Caco-2 (cell line): Measurements from ENCODE around the gene MORN3. TPM values are rescaled to one million over a fixed set of nuclear protein-coding genes. Genes with fewer than 3 reads are reported as not detected.
A peak's percentile ranks its signal among the peaks of the same experiment; 100 is the strongest.

Source experiments
- BruUV-seq: library from RNA; stranded (reverse); fragments of 400-500 nt; replicated peaks from 2 replicates; lab custom pipeline; 2021; lab: Mats Ljungman, UMichigan
- CTCF ChIA-PET: fragments of 300-600 bp; sonication (Branson Sonifier 250); formaldehyde crosslinking; loops from one replicate; lab custom pipeline; 2022; ENCODE audit warnings: antibody characterized with exemption; lab: Charles Lee
- POLR2A ChIA-PET: fragments of 300-600 bp; sonication (Branson Sonifier 250); formaldehyde crosslinking; loops from one replicate; lab custom pipeline; 2022; ENCODE audit warnings: antibody characterized with exemption; lab: Charles Lee
- DNase-seq, 2 experiments: peaks; one replicate each; pipeline versions ENCODE4 v3.0.0 to v3.0.0-alpha.2; 2020 to 2022
- H3K27me3 ChIP-seq: replicated peaks from 2 replicates; pipeline ENCODE4 v1.6.0; 2011; ENCODE audit warnings: low read length; ENCODE audit not compliant: control insufficient read depth, insufficient read depth
- H3K36me3 ChIP-seq: 2 replicates; pipeline ENCODE4 v1.5.1; 2011; ENCODE audit warnings: low read length; ENCODE audit not compliant: control insufficient read depth, insufficient read depth
- H3K4me1 ChIP-seq: fragments of 250-450 bp; sonication (Bioruptor Pico); 2 replicates; pipeline ENCODE4 v1.5.1; 2020; ENCODE audit warnings: mild to moderate bottlenecking
- H3K4me3 ChIP-seq: 2 replicates; pipeline ENCODE4 v1.5.1; 2011; ENCODE audit warnings: low read depth, mild to moderate bottlenecking, control low read depth, low read length
- H3K9me3 ChIP-seq: fragments of 250-450 bp; sonication (Bioruptor Pico); 2 replicates; pipeline ENCODE4 v1.5.1; 2020; ENCODE audit warnings: mild to moderate bottlenecking, moderate library complexity
- H3K27ac Mint-ChIP-seq: one replicate; pipeline ENCODE4 v1.8.0; 2022; ENCODE audit warnings: mixed read lengths; ENCODE audit not compliant: unreplicated experiment
- H3K27me3 Mint-ChIP-seq: one replicate; pipeline ENCODE4 v1.8.0; 2022; ENCODE audit warnings: mixed read lengths; ENCODE audit not compliant: insufficient read depth, unreplicated experiment
- H3K36me3 Mint-ChIP-seq: one replicate; pipeline ENCODE4 v1.8.0; 2022; ENCODE audit warnings: mild to moderate bottlenecking, mixed read lengths; ENCODE audit not compliant: insufficient read depth, unreplicated experiment
- H3K4me1 Mint-ChIP-seq: one replicate; pipeline ENCODE4 v1.8.0; 2022; ENCODE audit warnings: low read depth, mixed read lengths; ENCODE audit not compliant: unreplicated experiment
- H3K4me3 Mint-ChIP-seq: one replicate; pipeline ENCODE4 v1.8.0; 2022; ENCODE audit warnings: mild to moderate bottlenecking, moderate library complexity, mixed read lengths; ENCODE audit not compliant: unreplicated experiment
- H3K9me3 Mint-ChIP-seq: one replicate; pipeline ENCODE4 v1.8.0; 2022; ENCODE audit warnings: mixed read lengths; ENCODE audit not compliant: unreplicated experiment
- intact Hi-C: fragments of 100-400 bp; cut with micrococcal nuclease; formaldehyde crosslinking; loops from one replicate; pipeline ENCODE4 v1.10.0; 2022; ENCODE audit not compliant: unreplicated experiment
- total RNA-seq: library from RNA; stranded (reverse); gene quantifications from 2 replicates; pipeline ENCODE4 v1.2.3, GENCODE V29; 2022
- TF ChIP-seq, protein P1 (sequence below), 2 experiments: fragments of 200-600 bp in 1 of 2; IDR thresholded peaks; 1 replicate in 1 of 2; 2 replicates in 1 of 2; pipeline versions ENCODE4 v1.5.1 to v1.8.0; 2011 to 2022; ENCODE audit warnings: antibody characterized with exemption in 1 of 2, control low read depth in 1 of 2, inconsistent platforms in 1 of 2, low read depth in 1 of 2, low read length in 1 of 2, mild to moderate bottlenecking in 1 of 2, moderate library complexity in 1 of 2; ENCODE audit not compliant: insufficient read depth in 1 of 2, severe bottlenecking in 1 of 2, unreplicated experiment in 1 of 2

The MORN3 gene
- total RNA-seq, 1 experiment from 2014 or later = 36.5 TPM

DNA sequence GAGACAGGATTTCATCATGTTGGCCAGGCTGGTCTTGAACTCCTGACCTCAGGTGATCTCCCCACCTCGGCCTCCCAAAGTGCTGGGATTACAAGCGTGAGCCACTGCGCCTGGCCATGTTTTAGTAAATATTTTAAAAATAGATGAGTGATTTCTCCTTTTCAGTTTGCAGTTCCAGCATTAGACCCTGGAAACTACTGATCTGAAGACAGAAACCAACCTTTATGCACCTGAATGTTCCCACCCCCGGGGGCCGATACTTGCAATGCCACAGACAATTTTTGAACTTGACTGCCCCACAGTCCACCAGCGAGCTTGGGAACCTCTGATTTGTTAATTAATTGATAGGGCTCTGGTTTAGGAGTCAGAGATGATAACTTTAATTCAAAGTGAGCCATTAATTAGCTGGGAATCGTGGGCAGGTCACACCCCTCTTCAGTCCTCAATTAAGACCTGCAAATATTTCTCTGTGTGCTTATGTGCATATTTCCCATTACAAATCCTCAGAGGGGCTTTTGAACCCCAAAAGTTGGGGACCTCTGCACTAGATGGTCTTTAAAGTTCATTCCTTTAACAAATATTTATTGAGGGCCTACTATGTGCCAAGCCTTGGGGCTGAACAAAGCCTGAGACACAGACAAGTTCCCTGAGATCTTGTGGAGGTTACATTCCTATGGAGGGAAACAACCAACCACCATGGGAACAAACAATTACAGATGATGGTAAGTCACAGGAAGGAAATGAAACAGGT is 39.0 kb upstream of the MORN3 start:
- Mint-ChIP-seq H3K4me3 (no peak overlapping the region), H3K4me1 (peaks cover 17% of the 10 kb centered on the region), H3K36me3 (peaks cover 31% of the 10 kb centered on the region), H3K27ac (peak overlapping the region; percentile 88), H3K27me3 (no peaks in the 10 kb centered on the region), H3K9me3 (no peaks in the 10 kb centered on the region)
- H3K9me3 ChIP-seq = peaks cover 10% of the 10 kb centered on the region
- no peaks in the 10 kb centered on the region for H3K27me3 ChIP-seq
- POLR2A ChIA-PET = no interaction called here
- H3K4me3 ChIP-seq = no peak overlapping the region
- peaks cover 29% of the 10 kb centered on the region for H3K4me1 ChIP-seq
- TF ChIP-seq, protein P1, sequence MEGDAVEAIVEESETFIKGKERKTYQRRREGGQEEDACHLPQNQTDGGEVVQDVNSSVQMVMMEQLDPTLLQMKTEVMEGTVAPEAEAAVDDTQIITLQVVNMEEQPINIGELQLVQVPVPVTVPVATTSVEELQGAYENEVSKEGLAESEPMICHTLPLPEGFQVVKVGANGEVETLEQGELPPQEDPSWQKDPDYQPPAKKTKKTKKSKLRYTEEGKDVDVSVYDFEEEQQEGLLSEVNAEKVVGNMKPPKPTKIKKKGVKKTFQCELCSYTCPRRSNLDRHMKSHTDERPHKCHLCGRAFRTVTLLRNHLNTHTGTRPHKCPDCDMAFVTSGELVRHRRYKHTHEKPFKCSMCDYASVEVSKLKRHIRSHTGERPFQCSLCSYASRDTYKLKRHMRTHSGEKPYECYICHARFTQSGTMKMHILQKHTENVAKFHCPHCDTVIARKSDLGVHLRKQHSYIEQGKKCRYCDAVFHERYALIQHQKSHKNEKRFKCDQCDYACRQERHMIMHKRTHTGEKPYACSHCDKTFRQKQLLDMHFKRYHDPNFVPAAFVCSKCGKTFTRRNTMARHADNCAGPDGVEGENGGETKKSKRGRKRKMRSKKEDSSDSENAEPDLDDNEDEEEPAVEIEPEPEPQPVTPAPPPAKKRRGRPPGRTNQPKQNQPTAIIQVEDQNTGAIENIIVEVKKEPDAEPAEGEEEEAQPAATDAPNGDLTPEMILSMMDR (IDR thresholded peaks at IDR 0.05; ENCODE audit: insufficient read depth in 1 of 2, low read depth in 1 of 2, low read length in 1 of 2, severe bottlenecking in 1 of 2, unreplicated experiment in 1 of 2) = no peak
- no TSS peak for BruUV-seq
- CTCF ChIA-PET = interaction anchor here (0.9 kb wide), 1 partner anchor 87 kb away, joined by 3 read pairs; no protein-coding TSS in a partner anchor
- intact Hi-C loops = loop anchor here (2.0 kb wide), 1 partner anchor 40 kb away; no protein-coding TSS in a partner anchor
- no peak for DNase-seq
- no peaks in the 10 kb centered on the region for H3K36me3 ChIP-seq

DNA sequence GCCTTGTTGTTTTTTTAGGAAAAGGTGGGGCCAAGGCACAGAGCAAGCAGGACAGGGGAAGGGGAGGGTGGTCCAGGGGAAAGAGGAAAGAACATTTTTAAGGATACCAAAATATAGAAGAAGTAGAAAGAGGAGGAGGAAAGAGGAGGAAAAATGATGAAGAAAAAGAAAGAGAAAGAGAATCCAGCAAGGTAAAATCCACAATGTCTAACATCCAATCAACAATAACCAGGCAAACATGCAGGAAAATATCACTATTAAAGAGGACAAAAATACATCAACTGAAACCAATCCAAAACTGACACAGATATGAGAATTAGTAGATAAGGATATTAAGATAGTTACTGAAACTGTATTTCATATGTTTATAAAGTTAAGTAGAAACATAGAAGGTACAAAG is 36.1 kb upstream of the MORN3 start:
- DNase-seq = no peak
- H3K4me1 ChIP-seq = peaks cover 18% of the 10 kb centered on the region
- peaks cover 3% of the 10 kb centered on the region for H3K9me3 ChIP-seq
- TF ChIP-seq, protein P1 (IDR thresholded peaks at IDR 0.05; ENCODE audit: insufficient read depth in 1 of 2, low read depth in 1 of 2, low read length in 1 of 2, severe bottlenecking in 1 of 2, unreplicated experiment in 1 of 2) = no peak
- Mint-ChIP-seq H3K9me3 (no peaks in the 10 kb centered on the region), H3K4me1 (peaks cover 9% of the 10 kb centered on the region), H3K27me3 (no peaks in the 10 kb centered on the region), H3K36me3 (peaks cover 8% of the 10 kb centered on the region), H3K4me3 (no peak overlapping the region), H3K27ac (no peak overlapping the region)
- POLR2A ChIA-PET = no interaction called here
- H3K4me3 ChIP-seq = no peak overlapping the region
- CTCF ChIA-PET = no interaction called here
- H3K27me3 ChIP-seq = no peaks in the 10 kb centered on the region
- no peaks in the 10 kb centered on the region for H3K36me3 ChIP-seq
- BruUV-seq = no TSS peak
- intact Hi-C loops = no loop called here

DNA sequence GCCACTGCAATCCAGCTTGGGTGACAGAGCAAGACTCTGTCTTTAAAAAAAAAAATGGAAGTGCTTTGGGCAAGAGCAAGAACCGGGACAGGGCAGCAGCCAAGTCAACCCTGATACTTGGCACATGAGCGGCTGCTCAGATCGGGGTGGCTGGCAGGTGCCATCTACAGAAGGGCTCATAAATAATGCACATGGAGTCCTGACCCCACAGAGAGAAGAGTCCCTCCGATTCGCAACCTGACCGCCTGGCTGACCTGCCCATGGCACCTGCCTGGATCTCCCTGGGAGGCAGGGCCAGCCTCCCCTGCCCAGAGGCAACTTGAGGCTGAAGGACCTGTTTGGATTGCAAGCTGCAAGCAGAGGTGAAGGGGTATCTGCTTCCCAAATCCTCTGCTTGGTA is 33.5 kb upstream of the MORN3 start:
- no TSS peak for BruUV-seq

More for the DNA sequence above, 33.5 kb upstream of the MORN3 start:
- H3K27me3 ChIP-seq = no peaks in the 10 kb centered on the region
- no peak overlapping the region for H3K4me3 ChIP-seq
- TF ChIP-seq, protein P1 (IDR thresholded peaks at IDR 0.05; ENCODE audit: insufficient read depth in 1 of 2, low read depth in 1 of 2, low read length in 1 of 2, severe bottlenecking in 1 of 2, unreplicated experiment in 1 of 2) = no peak
- DNase-seq = no peak
- Mint-ChIP-seq H3K36me3 (no peaks in the 10 kb centered on the region), H3K9me3 (no peaks in the 10 kb centered on the region), H3K4me1 (no peaks in the 10 kb centered on the region), H3K27ac (no peak overlapping the region), H3K27me3 (no peaks in the 10 kb centered on the region), H3K4me3 (no peak overlapping the region)
- CTCF ChIA-PET = no interaction called here
- H3K9me3 ChIP-seq = no peaks in the 10 kb centered on the region
- intact Hi-C loops = no loop called here
- no peaks in the 10 kb centered on the region for H3K36me3 ChIP-seq
- POLR2A ChIA-PET = no interaction called here
- H3K4me1 ChIP-seq = no peaks in the 10 kb centered on the region
